WERI-Rb-1 (cell line): ENCODE measurements around the gene GPRASP2.

Experiments used
- DNase-seq: peaks from one replicate; pipeline ENCODE4 v3.0.0-alpha.2; 2020
- H3K27ac ChIP-seq: fragments of 250-450 bp; sonication (Bioruptor Pico); 2 replicates; pipeline ENCODE4 v1.5.1; 2020; ENCODE audit warnings: mild to moderate bottlenecking, moderate library complexity
- H3K27me3 ChIP-seq: fragments of 250-450 bp; sonication (Bioruptor Pico); 2 replicates; pipeline ENCODE4 v1.5.1; 2021; ENCODE audit warnings: mild to moderate bottlenecking, low read depth, moderate library complexity; ENCODE audit not compliant: insufficient read depth, severe bottlenecking
- H3K36me3 ChIP-seq: fragments of 250-450 bp; sonication (Bioruptor Pico); 2 replicates; pipeline ENCODE4 v1.5.1; 2020; ENCODE audit warnings: mild to moderate bottlenecking, moderate library complexity
- H3K4me3 ChIP-seq: 2 replicates; pipeline ENCODE4 v1.5.1; 2011; ENCODE audit warnings: low read depth, mild to moderate bottlenecking, control low read depth, low read length
- H3K9me3 ChIP-seq: fragments of 250-450 bp; sonication (Bioruptor Pico); 2 replicates; pipeline ENCODE4 v1.5.1; 2021; ENCODE audit warnings: mild to moderate bottlenecking, moderate library complexity; ENCODE audit not compliant: severe bottlenecking
- CTCF ChIP-seq: IDR thresholded peaks from 2 replicates; pipeline ENCODE4 v1.5.1; 2011; ENCODE audit warnings: low read depth, mild to moderate bottlenecking, control low read depth, inconsistent platforms, low read length

GPRASP2 gene

DNA sequence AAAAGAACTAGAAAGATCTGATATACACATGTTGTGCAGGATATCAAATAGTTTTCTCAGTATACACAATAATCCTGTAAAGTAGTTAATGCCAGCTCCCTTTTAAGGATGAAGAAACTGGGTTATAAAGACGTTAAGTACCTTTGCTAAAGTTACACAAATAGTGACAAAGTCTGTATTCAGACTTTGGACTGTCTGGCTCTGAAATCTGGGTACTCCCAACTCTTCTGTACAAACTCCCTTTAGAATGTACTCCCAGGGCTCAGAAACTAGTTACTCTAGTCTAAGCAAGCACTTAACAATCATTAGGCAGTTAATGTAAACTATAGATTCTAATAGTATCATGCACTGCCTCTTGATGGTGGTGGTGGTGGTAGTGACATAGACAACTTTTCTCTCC lies 15.5 kb downstream of the GPRASP2 start:
- no peak for DNase-seq
- H3K9me3 ChIP-seq, result no peaks in the 10 kb centered on the region
- no peaks in the 10 kb centered on the region for H3K36me3 ChIP-seq

GRCh38 chrX:102728646-102729045 lies 16.4 kb downstream of the GPRASP2 start:
- H3K36me3 ChIP-seq, result no peaks in the 10 kb centered on the region
- H3K27ac ChIP-seq, result no peak overlapping the region
- no peak for TF ChIP-seq CTCF

More for the DNA sequence above, 15.5 kb downstream of the GPRASP2 start:
- Histone ChIP-seq H3K4me3 (no peak overlapping the region), H3K27me3 (no peaks in the 10 kb centered on the region), H3K27ac (no peak overlapping the region)
- no peak for TF ChIP-seq CTCF

GRCh38 chrX:102739657-102740056 lies 27.4 kb downstream of the GPRASP2 start:
- TF ChIP-seq CTCF, result no peak
- Histone ChIP-seq H3K36me3 (no peaks in the 10 kb centered on the region), H3K27ac (no peak overlapping the region), H3K27me3 (peaks cover 11% of the 10 kb centered on the region), H3K4me3 (no peak overlapping the region), H3K9me3 (no peaks in the 10 kb centered on the region)
- no peak for DNase-seq

More at GRCh38 chrX:102728646-102729045, 16.4 kb downstream of the GPRASP2 start:
- DNase-seq, result no peak
- H3K27me3 ChIP-seq, result no peaks in the 10 kb centered on the region
- H3K4me3 ChIP-seq, result no peak overlapping the region
- H3K9me3 ChIP-seq, result no peaks in the 10 kb centered on the region

GRCh38 chrX:102744307-102744706 lies 32.1 kb downstream of the GPRASP2 start:
- DNase-seq, result no peak
- H3K27ac ChIP-seq, result no peak overlapping the region
- no peaks in the 10 kb centered on the region for H3K36me3 ChIP-seq
- H3K9me3 ChIP-seq, result no peaks in the 10 kb centered on the region
- TF ChIP-seq CTCF, result no peak
- no peak overlapping the region for H3K4me3 ChIP-seq
- peaks cover 3% of the 10 kb centered on the region for H3K27me3 ChIP-seq

DNA sequence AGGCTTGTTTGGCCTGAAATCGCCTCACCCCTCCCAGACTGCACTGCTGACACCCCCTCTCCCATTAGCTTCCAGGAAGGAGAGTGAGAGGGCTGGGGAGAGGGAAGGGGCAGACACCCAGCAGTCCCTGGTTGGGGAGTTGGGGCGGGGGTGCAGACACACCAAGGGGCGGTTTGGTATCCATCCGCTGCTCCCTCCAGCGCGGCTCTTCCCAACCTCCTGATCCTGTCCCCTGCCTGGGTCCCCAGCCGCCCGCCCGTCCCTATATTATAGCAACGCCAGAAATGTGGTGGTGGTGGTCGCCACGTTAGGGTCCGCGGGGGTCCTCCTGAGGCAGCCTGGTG lies 33.2 kb downstream of the GPRASP2 start:
- no peak for DNase-seq

More for the DNA sequence above, 33.2 kb downstream of the GPRASP2 start:
- Histone ChIP-seq H3K4me3 (no peak overlapping the region; the same call in 1 of the 2 replicates), H3K9me3 (no peaks in the 10 kb centered on the region), H3K27me3 (peaks cover 3% of the 10 kb centered on the region), H3K27ac (no peak overlapping the region), H3K36me3 (no peaks in the 10 kb centered on the region)
- TF ChIP-seq CTCF, result no peak
